HL-60/S4 treated with retinoic acid at 250 ng/mL for 4 days and 3 days (cell line): Measurements from ENCODE around the gene VCAN.
"Not testable (repeated sequence)": the region's sequence is repeated elsewhere in the genome, so short reads cannot be mapped to it uniquely, and the experiment has no call there.

Experiments
- in situ Hi-C: fragments of 300-500 bp; cut with MboI; formaldehyde crosslinking; loops from 2 replicates; pipeline ENCODE4 v1.7.0; 2022; ENCODE audit warnings: low sequenced_read_pairs

VCAN gene

DNA sequence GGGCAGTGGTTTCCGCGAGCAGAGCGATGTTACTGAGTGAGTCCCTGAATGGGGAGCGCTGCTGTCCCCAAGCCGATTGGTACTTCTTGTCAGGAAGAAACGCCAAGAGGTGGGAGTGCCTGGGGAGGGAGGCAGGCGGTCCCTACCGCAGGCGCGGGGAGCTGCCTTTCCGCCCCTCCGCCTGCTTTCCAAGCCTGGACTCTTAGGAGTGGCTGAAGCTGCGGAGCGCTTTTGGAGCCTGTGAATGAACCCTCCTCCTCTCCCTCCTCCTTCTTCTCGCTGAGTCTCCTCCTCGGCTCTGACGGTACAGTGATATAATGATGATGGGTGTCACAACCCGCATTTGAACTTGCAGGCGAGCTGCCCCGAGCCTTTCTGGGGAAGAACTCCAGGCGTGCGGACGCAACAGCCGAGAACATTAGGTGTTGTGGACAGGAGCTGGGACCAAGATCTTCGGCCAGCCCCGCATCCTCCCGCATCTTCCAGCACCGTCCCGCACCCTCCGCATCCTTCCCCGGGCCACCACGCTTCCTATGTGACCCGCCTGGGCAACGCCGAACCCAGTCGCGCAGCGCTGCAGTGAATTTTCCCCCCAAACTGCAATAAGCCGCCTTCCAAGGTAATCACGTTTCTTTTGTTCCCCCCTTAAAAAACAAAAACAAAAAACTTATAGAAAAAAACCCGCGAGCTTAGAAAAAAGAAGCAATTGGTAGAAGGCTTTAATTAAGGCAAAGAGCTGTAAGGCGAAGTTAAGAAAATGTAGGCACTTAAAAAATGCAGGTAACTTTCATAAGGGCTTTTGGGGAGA, at the start of gene VCAN:
TSS of gene VCAN (plus strand) at position 340 of the 808 bp plus-strand sequence. CDS start 11,775 bp downstream, outside the sequence.
- in situ Hi-C loops, result no loop called here

DNA sequence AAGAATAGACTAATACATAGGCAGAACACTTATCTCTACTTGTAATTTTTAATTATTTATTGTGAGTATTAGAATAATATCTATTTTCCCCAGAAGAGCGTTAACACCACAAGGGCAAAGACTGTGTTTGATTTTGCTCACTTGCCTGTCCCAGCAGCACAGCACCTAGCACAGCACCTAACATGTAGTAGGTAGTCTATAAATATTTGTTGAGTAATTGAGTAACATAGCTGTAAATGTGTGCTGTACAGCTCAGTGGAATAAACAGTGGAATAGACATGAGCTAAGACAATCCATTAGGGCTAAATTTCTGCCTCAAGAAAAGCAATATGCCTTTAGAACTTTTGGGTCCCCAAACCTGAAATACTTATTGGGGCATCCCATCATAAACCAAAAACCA, 49.3 kb upstream of the VCAN start:
- in situ Hi-C loops, result no loop called here

DNA sequence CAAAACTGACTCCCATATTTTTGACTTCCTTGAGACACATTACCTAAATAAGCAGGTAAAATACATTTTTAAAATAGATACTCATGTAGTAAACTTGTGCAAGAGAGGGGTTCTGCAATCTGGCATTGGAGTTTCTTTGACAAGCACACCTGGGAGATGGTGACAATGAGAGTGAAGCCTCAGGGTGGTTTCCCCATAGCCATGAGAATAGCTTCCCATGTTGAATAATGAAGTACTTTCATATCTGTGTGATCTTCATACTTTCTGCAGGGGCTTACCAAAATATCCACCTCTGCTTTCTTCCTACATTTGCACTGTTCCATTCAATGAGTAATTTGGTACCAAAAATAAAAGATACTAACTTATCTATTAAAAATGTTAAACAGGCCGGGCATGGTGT, 44.7 kb upstream of the VCAN start:
- in situ Hi-C loops, result no loop called here

DNA sequence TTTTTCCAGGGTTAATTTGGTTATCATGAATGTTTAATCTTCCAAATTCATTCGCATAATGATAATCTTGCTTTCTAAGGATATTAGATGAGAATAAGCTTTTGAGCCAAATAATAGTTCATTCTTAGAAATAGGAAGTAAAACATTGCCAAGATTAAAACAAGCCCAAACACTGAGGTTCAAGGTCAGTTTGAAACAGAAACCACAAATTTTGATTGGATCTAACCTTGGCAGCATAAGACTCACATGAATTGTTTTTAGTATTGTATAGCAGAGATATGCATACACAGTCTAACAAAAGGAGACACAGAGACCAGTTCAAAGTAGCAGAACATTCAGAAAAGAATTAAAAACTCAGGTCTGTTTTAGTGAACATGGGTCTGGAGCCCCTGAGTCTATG, 43.4 kb upstream of the VCAN start:
- in situ Hi-C loops, result no loop called here

GRCh38 chr5:83428890-83429289, 42.7 kb upstream of the VCAN start:
- in situ Hi-C loops, result no loop called here

- in situ Hi-C loops, result no loop called here
These were observed 41.2 kb upstream of the VCAN start for GRCh38 chr5:83430130-83431010.

- in situ Hi-C loops, result no loop called here
These were observed 37.7 kb upstream of the VCAN start for GRCh38 chr5:83433891-83434290.

- in situ Hi-C loops, result no loop called here
These were observed 36.6 kb upstream of the VCAN start for GRCh38 chr5:83434946-83435345.

GRCh38 chr5:83436276-83436675, 35.3 kb upstream of the VCAN start:
- in situ Hi-C loops, result no loop called here

- in situ Hi-C loops, result not testable (repeated sequence)
These were observed 33.8 kb upstream of the VCAN start for GRCh38 chr5:83437697-83438096.

GRCh38 chr5:83440826-83441225, 30.7 kb upstream of the VCAN start:
- in situ Hi-C loops, result no loop called here

- in situ Hi-C loops, result no loop called here
These were observed 29.8 kb upstream of the VCAN start for GRCh38 chr5:83441747-83442146.

GRCh38 chr5:83443534-83443933, 28.0 kb upstream of the VCAN start:
- in situ Hi-C loops, result no loop called here

DNA sequence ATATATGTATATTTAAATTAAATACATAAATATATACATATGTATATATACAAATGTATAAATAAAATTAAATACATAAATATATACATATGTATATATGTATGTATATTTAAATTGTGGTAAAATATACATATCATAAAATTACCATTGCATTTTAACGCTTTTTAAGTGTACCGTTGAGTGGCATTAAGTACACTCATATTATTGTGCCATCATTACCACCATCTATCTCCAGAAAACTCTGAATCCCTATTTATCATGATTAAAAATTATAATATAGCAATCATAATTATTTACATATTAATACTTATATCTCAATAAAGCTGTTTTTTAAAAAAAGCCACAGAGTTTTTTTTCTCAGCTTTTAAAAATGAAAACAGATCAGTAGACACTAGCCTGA, 27.1 kb upstream of the VCAN start:
- in situ Hi-C loops, result no loop called here

- in situ Hi-C loops, result no loop called here
These were observed 25.1 kb upstream of the VCAN start for GRCh38 chr5:83446253-83446947.

GRCh38 chr5:83447533-83447932, 24.0 kb upstream of the VCAN start:
- in situ Hi-C loops, result no loop called here

DNA sequence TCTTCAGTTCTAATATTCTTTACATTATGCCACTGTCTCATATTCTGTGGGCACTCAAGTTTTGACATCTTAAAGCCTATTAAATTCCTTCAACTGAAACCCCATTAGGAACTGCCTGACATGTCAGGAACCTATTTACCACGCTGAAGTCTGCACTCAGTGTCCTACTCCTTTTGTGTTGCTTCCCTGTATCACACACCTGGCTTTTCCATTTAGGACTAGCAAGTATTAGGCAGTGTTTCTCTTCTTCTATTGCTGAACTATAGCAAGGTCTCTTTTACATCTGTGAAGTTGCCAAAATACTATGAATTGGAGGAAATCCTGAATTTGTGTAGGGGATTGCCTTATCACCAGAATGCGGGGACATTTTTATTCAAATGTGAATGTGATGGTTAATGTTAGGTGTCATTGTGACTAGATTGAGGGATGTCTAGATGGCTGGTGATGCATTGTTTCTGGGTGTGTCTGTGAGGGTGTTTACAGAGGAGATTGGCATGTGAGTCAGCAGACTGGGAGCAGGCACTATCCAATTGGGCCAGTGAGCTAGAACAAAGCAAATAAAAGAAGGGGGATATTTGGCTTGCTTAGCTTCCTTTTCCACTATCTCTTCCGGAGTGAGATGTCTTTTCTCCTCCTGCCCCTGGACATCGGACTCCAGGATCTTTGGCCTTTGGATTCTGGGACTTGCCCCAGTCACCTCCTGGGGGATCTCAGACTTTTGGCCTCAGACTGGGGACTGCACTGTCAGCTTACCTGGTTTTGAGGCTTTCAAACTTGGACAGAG, 21.2 kb upstream of the VCAN start:
- in situ Hi-C loops, result no loop called here

DNA sequence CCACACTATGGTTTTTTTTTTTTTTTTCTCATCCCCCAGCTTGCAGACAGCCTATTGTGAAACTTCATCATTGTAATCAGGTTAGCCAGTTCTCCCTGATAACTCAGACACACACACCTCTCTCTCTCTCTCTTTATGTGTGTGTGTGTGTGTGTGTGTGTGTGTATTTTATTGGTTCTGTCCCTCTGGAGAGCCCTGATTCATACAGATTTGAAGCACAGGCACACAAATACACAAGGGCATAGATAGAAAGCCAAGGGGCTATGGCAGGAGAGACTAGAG, 20.6 kb upstream of the VCAN start:
- in situ Hi-C loops, result no loop called here

GRCh38 chr5:83451955-83452354, 19.6 kb upstream of the VCAN start:
- in situ Hi-C loops, result no loop called here

DNA sequence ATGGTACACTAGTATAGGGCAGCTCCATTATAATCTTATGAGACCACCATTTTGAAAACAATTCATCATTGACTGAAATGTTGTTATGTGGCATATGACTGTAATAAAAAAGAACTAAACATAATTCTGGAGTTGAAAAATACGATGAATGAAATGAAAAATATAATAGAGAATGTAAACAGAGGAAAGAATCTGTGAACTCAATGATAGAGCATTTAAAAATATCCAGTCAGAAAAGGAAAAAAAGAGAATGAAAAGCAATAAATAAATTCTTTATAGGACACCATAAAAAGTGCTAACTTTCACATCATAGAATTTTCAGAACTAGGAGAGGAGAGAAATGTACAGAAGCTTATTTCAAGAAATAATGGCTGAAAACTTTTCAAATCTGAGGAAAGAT, 17.6 kb upstream of the VCAN start:
- in situ Hi-C loops, result no loop called here

- in situ Hi-C loops, result no loop called here
These were observed 7.3 kb upstream of the VCAN start for GRCh38 chr5:83464261-83464660.
